ENCODE results near the gene MAN2B2. TPM values are rescaled to one million over a fixed set of nuclear protein-coding genes. Genes with fewer than 3 reads are reported as not detected.

Gene MAN2B2
- total and polyA plus RNA-seq, 9 of the 15 experiments (the other 6 are each of a cell fraction or from before 2014, with no cell fraction given), result 0.21 to 8.8 (median 3.7) TPM

- Histone ChIP-seq H3K4me3 (no peak overlapping the region), H3K79me2 (ENCODE audit: control insufficient read depth, insufficient read depth, low read length) (no peaks in the 10 kb centered on the region), H3K4me2 (ENCODE audit: insufficient read depth, low read length) (no peak overlapping the region), H2AFZ (ENCODE audit: low read depth, low read length) (no peak overlapping the region), H4K20me1 (replicated peaks; ENCODE audit: control insufficient read depth, insufficient read depth, low read length) (peaks cover 9% of the 10 kb centered on the region), H3K9me3 (replicated peaks; ENCODE audit: control insufficient read depth, insufficient read depth, low read depth, low read length) (no peaks in the 10 kb centered on the region; the same call in 1 of the 2 replicates), H3K9ac (ENCODE audit: insufficient read depth in 1 of 2, low read depth in 2 of 2, low read length in 2 of 2) (no peak overlapping the region), H3K27ac (ENCODE audit: extremely low read depth, low read depth, low read length) (no peak overlapping the region), H3K36me3 (ENCODE audit: control insufficient read depth, insufficient read depth, low read length) (no peaks in the 10 kb centered on the region), H3K27me3 (ENCODE audit: control insufficient read depth in 2 of 2, insufficient read depth in 2 of 2, low read length in 2 of 2) (peaks cover 35 to 87% of the 10 kb centered on the region in 2 experiments), H3K9me1 (ENCODE audit: control insufficient read depth, insufficient read depth, low read length) (no peaks in the 10 kb centered on the region), H3K4me1 (replicated peaks in 1 of 2; ENCODE audit: control insufficient read depth in 2 of 2, insufficient read depth in 2 of 2, low read length in 2 of 2) (no peaks in the 10 kb centered on the region; a peak in 2 of 5 replicates)
- DNase-seq (ENCODE audit: extremely low read depth in 1 of 4, low spot score in 3 of 4), result no peak
- BruUV-seq (replicated peaks), result no TSS peak
- WGBS (ENCODE audit: insufficient coverage, low coverage, missing lambda C conversion rate), result 0% methylated on average over 10 of the region's 10 CpGs
- no peak for TF ChIP-seq SMC3 (conservative IDR thresholded peaks at IDR 0.05; ENCODE audit: insufficient read depth, low read depth, low read length)
- no peak for TF ChIP-seq ZBTB1 (CRISPR knock-in tag; IDR thresholded peaks at IDR 0.05; ENCODE audit: borderline replicate concordance, low read depth)
- TF ChIP-seq SIN3B (IDR thresholded peaks at IDR 0.05; ENCODE audit: low read depth), result no peak
- TF ChIP-seq BCL6 (CRISPR knock-in tag; IDR thresholded peaks at IDR 0.05), result no peak
- no peak for TF ChIP-seq ZNF232 (CRISPR knock-in tag; IDR thresholded peaks at IDR 0.05)
- no peak for TF ChIP-seq ARID3A (IDR thresholded peaks at IDR 0.05; ENCODE audit: borderline replicate concordance, low read depth, low read length)
- no peak for TF ChIP-seq ARID3B (CRISPR knock-in tag; IDR thresholded peaks at IDR 0.05; ENCODE audit: borderline replicate concordance)
- TF ChIP-seq SMAD4 (CRISPR knock-in tag; conservative IDR thresholded peaks at IDR 0.05), result no peak
- no peak for TF ChIP-seq ZNF124 (CRISPR knock-in tag; IDR thresholded peaks at IDR 0.05)
- TF ChIP-seq TAF15 (IDR thresholded peaks at IDR 0.05; ENCODE audit: low read depth, low read length), result no peak
- TF ChIP-seq FOXA3 (CRISPR knock-in tag; conservative IDR thresholded peaks at IDR 0.05 in 1 of 2, IDR thresholded peaks at IDR 0.05 in 1 of 2), result no peak
- no peak for TF ChIP-seq MXI1 (IDR thresholded peaks at IDR 0.05; ENCODE audit: low read depth, low read length)
- no peak; the same call in 2 of the 3 replicates for ATAC-seq
- ChIA-PET POLR2A (interaction anchor here (0.6 to 1.3 kb wide), 2 partner anchors 146 to 404 kb away, joined by 3 read pairs; no protein-coding TSS in a partner anchor), CTCF (ENCODE audit: low intra/inter-chr PET ratio) (no interaction called here)
- intact Hi-C loops (cut with micrococcal nuclease), result no loop called here
- in situ Hi-C loops (cut with MboI), result no loop called here
- no peak for FAIRE-seq
These were observed 46.0 kb upstream of the MAN2B2 start for GRCh38 chr4:6529021-6529420.

Data from K562 (cell line).